ENCODE results near the gene HLA-DPB1. TPM values are rescaled to one million over a fixed set of nuclear protein-coding genes. Genes with fewer than 3 reads are reported as not detected.
A peak's percentile ranks its signal among the peaks of the same experiment; 100 is the strongest.

Gene HLA-DPB1
- polyA plus RNA-seq, 1 donor from 2014 or later = 2.3 TPM

- H3K79me2 ChIP-seq (replicated peaks; ENCODE audit: insufficient read depth, low read length) = no peaks in the 10 kb centered on the region
- H3K4me3 ChIP-seq (ENCODE audit: low read length) = peak overlapping the region; percentile 57
- no peaks in the 10 kb centered on the region for H3K9me2 ChIP-seq (ENCODE audit: insufficient read depth, low read length)
- H3K4me2 ChIP-seq (ENCODE audit: low read length) = no peak overlapping the region
- H4K20me1 ChIP-seq (ENCODE audit: insufficient read depth) = no peaks in the 10 kb centered on the region
- H3K27me3 ChIP-seq (ENCODE audit: insufficient read depth, low read depth, low read length) = no peaks in the 10 kb centered on the region
- TF ChIP-seq MXI1 (conservative IDR thresholded peaks at IDR 0.05; ENCODE audit: poor library complexity, severe bottlenecking) (no peak), EP300 (conservative IDR thresholded peaks at IDR 0.05; ENCODE audit: poor library complexity, severe bottlenecking) (no peak), CTCF (IDR thresholded peaks at IDR 0.05; ENCODE audit: poor library complexity, severe bottlenecking) (no peak), SMC3 (conservative IDR thresholded peaks at IDR 0.05; ENCODE audit: poor library complexity) (no peak), POLR2AphosphoS5 (IDR thresholded peaks at IDR 0.05) (no peak), EZH2 (IDR thresholded peaks at IDR 0.05; ENCODE audit: borderline replicate concordance, insufficient read depth, low read length, poor library complexity, severe bottlenecking) (no peak), REST (IDR thresholded peaks at IDR 0.05; ENCODE audit: borderline replicate concordance) (no peak)
- H3K9me3 ChIP-seq (ENCODE audit: low read length) = no peaks in the 10 kb centered on the region
- no peaks in the 10 kb centered on the region for H3K36me3 ChIP-seq (ENCODE audit: insufficient read depth, low read length)
- no peaks in the 10 kb centered on the region for H3F3A ChIP-seq (ENCODE audit: insufficient read depth, low read length, poor library complexity, severe bottlenecking)
- H2AFZ ChIP-seq (ENCODE audit: low read depth, low read length) = peak overlapping the region; percentile 45
- no peak overlapping the region for H3K27ac ChIP-seq (ENCODE audit: low read length)
- H3K9ac ChIP-seq (ENCODE audit: low read length) = peak overlapping the region; percentile 20
Measured at GRCh38 chr6:33080127-33081089, 4.6 kb downstream of the HLA-DPB1 start.

GRCh38 chr6:33081098-33081824, 5.5 kb downstream of the HLA-DPB1 start:
- no peak overlapping the region for H3K27ac ChIP-seq (ENCODE audit: low read length)
- H3K4me2 ChIP-seq (ENCODE audit: low read length) = no peak overlapping the region
- no peaks in the 10 kb centered on the region for H3K9me3 ChIP-seq (ENCODE audit: low read length)
- no peaks in the 10 kb centered on the region for H3K9me2 ChIP-seq (ENCODE audit: insufficient read depth, low read length)
- H3K9ac ChIP-seq (ENCODE audit: low read length) = peak overlapping the region; percentile 20
- no peaks in the 10 kb centered on the region for H3K79me2 ChIP-seq (replicated peaks; ENCODE audit: insufficient read depth, low read length)
- no peaks in the 10 kb centered on the region for H4K20me1 ChIP-seq (ENCODE audit: insufficient read depth)
- H2AFZ ChIP-seq (ENCODE audit: low read depth, low read length) = no peak overlapping the region
- H3K4me3 ChIP-seq (ENCODE audit: low read length) = peak overlapping the region; percentile 57
- no peaks in the 10 kb centered on the region for H3K27me3 ChIP-seq (ENCODE audit: insufficient read depth, low read depth, low read length)
- no peak for TF ChIP-seq TAF1 (IDR thresholded peaks at IDR 0.05; ENCODE audit: low read depth)
- TF ChIP-seq MXI1 (conservative IDR thresholded peaks at IDR 0.05; ENCODE audit: poor library complexity, severe bottlenecking) = no peak
- TF ChIP-seq EP300 (conservative IDR thresholded peaks at IDR 0.05; ENCODE audit: poor library complexity, severe bottlenecking) = no peak
- no peaks in the 10 kb centered on the region for H3K36me3 ChIP-seq (ENCODE audit: insufficient read depth, low read length)
- H3F3A ChIP-seq (ENCODE audit: insufficient read depth, low read length, poor library complexity, severe bottlenecking) = no peaks in the 10 kb centered on the region

Data from neural cell (in vitro differentiated cells).